HG03060 (cell line): ENCODE results near the gene TP53AIP1.

ENCODE experiments used
- ATAC-seq: cut with Tn5 transposase; IDR thresholded peaks from one replicate; pipeline ENCODE4 v1.9.1; 2021; ENCODE audit warnings: low read depth, moderate number of reproducible peaks; ENCODE audit not compliant: unreplicated experiment

Gene TP53AIP1

DNA sequence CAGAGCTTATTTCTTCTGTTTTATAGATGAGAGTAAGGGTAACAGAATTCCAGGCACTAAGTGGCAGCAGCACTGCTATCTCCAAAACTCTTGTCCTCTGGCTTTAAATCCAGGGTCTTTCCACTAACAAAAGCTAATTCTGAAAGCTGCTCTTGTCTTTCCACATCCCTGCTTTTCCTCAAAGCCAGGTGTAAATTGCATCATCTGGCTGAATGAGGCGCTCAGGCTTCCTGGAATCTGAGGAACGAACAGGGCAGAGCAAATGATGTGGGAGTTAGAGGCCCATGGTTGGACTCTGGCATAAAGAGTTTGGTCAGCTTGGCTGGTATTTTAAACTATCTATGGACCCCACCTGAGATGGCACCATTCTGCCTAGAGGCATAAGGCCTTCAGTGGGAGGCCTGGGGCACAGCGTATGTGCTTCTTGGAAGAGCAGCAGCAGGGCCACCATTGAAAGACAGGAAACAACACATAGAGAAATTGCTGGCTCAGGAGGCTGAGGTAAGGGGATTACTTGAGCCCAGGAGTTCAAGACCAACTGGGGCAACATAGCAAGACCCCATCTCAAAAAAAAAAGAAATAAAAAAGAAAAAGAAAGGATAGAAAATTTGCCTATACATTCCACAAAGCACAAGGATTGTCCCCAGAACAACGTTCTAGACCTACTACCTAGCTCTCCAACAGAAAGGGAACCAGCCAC is 49.7 kb downstream of the TP53AIP1 start:
- ATAC-seq, result no peak

DNA sequence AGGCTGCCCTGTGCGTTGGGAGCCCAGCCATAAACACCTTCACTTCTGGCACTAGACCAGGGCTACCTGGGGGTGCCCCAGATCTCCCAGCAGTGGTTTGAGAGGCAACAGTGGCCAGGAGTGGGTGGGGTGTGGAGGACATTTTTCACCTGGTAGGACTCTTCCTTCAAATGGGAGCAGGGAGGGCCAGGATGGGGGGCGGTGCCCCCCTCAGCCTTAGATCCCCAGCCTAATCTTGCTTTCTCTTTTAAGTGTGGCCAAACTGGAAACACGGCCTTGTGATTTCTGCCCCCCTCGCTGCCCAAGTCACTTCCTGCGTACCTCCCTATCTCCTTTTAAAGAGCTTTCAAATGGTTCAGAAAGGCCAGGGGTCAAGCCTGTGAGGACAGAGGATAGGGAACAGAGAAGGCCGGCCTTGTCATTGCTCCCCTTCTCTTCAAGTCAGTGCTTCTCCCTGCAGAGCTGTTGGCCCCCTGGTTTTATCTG is 50.7 kb downstream of the TP53AIP1 start:
- ATAC-seq, result no peak

DNA sequence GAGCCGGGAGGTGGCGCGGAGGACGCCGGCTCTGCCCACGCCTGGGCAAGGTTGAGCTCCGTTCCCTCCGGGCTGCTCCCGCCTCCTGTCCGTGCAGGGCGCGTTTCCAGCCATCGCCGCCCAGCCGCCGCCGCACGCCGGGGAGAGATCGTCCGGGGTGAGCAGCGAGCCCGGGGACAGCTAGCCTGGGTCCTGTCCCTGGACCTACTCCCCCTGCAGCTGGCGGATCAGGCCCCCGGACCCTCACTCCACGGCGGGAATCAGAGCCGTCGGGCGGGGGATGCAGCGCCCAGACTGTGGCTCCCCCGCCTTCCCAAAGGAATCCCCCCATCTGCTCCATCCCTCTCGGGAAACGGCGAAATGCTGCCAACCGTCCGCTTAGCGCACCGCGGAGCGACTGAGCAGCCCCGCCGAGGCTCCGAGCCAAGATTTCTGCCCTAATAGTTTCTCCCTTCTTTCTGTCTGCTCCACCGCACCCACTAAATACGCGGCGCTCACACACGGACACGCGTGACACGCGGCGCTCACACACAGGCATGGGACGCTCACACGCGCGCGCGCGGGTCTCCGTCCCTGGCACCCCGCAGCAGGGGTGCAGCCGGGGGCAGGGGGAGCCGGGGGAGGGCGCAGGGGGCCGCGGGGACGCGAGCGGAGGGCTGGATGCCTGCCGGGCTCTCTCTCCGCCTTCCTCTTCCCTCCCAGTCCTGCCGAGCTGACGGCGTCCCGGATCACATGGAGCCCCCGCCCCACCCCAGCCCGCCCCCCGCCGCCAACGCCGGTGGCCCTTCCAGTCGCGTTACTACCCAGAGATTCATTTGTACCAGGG is 51.9 kb downstream of the TP53AIP1 start, which contains the start of gene KCNJ5:
Gene KCNJ5, plus strand, starts transcription at position 814 of the 826 bp plus-strand sequence. CDS start 19,918 bp downstream, outside the sequence.
- ATAC-seq, result no peak

DNA sequence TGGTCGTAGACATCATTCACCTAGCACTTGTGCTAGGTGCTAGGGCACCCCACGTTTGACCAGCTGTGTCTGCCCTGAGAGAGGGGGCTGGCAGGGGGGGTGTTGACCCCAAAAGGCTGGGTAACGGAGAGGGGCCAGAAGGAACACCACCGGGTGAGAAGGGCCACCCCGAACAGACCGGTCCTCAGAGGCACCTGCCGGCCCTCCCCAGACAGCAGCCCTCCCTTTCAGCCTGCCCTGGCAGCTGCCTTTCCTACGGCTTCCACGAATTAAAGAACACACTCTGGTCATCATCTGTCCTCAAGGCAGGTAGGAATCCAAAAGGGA is 52.5 kb downstream of the TP53AIP1 start:
- no peak for ATAC-seq

DNA sequence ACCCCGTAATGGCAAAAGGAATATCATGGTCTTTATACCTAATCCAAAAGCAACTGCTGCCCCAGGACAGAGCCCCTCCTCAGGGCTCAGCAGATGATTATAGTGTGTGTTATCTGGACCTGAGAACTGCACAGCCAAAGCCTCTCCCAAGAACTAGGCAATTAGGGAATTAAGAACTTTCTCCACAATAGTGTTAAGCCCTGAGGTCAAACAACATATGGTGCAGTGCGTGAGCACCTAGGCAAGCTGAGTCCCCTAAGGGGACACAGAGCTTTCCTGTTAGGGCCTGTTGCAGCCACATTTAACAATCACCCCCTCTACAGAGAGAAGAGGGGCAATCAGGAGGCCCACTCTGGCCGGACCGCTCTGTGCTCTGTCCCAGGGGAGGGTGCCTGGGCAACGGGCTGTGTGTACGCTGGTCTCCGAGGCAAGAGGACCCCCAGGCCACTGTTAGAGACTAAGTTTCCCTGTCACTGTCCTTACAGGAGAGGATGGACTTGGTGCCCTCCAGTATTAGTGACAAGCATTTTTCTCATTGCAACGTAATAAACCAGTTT is 52.9 kb downstream of the TP53AIP1 start:
- ATAC-seq, result no peak

DNA sequence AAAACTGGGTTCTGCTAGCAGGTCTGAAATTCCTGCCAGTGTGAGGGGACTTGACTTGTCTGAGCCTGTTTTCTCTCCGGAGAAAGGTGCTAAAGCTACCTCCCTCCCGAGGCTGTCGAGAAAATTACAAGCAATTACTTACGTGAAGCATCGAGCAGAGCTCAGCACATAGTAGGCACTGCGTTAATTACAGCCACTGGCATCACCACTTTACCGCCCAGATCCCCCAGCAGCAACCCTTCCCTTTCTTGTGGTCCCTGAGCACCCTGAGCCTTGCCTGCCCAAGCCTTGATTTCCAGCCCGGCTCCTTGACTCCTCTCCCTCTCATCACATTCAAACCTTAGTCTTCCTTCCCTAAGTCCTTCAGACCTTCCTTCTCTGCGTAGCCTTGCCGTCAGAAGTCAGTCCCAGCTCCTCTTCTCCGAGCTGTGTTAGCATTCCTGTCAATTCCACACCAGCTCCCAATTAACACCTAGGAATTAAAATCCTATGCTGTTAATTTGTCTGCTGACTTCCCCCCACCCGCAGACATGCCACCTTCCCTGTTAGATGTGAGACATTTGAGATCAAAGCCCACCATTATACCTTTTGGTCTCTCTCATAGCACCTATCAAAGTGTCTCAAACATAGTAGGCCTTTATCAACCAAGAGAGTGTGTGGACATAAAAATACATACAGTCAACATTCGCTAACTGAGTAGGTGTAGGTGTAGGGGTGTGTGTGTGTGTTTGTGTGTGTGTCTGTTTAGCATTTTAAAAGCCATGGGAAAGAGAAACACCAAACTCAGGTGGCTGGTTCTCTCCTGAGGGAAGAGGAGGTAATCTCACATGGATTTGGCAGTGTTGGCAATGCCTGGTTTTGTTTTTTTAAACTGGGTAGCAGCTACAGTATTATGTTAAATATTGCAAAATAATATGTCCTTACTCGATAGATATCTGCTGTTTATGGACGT is 54.4 kb downstream of the TP53AIP1 start:
- ATAC-seq, result no peak

DNA sequence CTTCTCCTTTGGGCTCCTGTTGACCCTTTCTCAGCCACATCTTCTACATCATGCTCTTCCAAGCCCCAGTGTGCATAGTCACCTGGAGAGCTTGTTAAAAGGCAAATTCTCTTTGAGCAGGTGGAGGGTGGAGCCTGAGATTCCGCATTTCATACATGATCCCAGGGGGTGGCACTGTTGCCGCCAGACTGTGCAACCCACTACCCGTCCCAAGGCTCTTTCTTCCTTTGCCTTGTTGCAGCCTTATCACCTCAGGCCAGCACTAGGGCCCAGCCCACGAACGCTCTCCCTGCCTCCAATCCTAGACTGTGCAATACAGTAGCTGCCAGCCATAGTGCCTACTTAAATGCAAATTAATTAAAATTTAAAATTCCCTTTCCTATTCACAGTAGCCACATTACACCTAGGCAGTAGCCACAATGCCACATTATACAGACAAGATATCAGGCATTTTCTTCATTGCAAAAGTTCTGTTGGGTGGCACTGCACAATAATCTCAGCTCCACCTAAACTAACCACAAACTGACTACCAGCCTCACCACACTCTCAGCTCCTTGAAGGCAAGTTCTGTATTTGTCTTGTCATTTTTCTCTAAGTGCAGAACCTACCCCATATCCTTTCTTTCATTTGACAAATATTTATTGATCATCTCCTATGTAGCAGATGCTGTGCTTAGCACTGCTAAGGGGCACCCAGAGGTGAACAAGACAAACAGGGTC is 56.1 kb downstream of the TP53AIP1 start:
- ATAC-seq, result no peak
